Stimulated activated CD4-positive, alpha-beta T cell treated with anti-CD3 and anti-CD28 coated beads, Interleukin-12 subunit alpha, Interleukin-12 subunit beta, amount 100 ng/mL, for 4 hours (primary cell): ENCODE results near the gene LAMA2.

Experiments used
- DNase-seq: peaks from one replicate; pipeline ENCODE4 v3.0.0-alpha.2; 2020

The LAMA2 gene

DNA sequence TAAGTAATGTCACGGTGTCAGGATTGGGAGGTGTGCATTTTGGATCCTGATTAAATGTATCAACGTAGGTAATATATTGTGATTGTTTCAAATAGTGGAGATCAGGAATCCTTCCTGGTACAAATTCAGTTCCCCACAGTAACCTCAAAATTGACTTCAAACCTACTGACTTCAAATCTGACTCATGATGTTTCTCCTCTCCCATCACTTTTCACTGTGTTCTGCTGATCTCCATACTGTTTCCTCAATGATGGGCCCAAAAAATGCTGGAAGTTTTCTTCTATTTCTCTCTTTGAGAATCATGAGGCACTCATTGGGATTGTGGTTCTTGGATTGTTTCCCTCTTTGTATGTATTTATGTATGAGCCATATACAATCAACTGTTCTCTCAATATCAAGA, 35.9 kb downstream of the LAMA2 start:
- no peak for DNase-seq

DNA sequence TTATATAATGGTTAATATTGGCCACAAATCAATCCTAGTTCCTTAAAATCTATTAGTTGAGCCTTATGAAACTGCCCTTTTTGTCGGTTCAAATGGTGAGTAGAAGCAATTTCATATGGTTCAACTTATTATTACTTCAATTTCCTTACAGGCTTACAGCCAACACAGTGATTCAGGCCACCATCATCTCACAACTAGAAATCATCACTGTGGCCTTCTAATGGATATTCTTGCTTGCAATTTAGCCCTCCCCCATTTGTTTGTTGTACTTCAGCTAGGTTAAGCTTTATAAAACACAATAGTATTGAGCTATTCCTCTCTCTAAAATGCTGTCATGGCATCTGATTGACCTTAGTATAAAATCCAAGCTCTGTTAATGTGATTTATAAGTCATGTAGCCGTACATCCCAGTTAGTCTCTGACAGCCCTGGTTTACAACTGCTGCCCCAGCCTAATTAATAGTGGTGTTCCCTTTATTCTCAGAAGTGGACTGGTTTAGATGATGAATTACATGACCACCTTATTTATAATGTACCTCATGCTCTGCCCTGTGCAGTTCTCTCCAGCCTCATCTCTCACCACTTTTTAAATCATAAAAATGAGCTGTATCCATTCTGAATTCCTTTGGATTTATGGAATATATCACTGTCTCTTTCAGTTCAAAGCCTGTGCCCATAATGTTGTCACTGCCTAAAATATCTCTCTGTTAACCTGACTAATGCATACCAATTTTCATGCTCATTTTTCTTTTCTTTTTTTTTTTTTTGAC, 36.7 kb downstream of the LAMA2 start:
- DNase-seq = no peak

DNA sequence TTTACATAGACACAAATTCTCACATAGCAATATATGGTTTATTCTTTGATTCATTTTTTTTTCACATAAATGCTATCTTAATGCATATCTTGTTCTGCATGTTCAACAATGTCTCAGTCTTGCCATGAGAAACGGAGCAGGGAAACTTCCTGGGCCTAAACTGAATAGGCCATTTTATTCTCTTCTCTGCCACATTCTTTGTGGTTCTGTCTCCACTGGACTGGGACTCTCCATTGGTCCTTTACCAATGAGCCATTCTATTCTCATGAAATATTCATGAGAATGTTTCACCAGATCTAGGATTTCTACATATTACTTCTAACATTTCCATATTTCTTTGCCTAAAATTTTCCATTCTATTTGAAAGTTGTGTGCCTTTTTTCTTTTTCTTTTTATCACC, 42.8 kb downstream of the LAMA2 start:
- DNase-seq = no peak

DNA sequence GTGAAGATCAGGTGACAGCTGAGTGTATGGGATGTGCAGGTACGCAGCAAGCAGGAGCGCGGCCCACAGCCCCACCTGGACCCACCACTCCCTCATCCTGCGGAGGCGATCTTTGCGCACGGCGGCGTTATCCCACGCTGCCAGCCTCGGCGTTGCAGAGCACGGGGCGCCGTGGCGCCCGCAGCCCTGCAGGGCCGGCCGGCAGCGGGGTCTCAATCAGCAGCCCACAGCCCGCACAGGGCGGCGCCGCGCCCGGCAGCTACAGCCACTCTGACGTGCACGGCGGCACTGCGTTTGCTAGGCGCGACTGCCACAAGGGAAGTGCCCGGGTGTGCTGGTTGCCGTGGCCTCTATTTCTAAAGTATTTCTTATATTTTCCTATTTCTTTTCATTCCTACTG, 46.9 kb downstream of the LAMA2 start:
- DNase-seq = no peak

DNA sequence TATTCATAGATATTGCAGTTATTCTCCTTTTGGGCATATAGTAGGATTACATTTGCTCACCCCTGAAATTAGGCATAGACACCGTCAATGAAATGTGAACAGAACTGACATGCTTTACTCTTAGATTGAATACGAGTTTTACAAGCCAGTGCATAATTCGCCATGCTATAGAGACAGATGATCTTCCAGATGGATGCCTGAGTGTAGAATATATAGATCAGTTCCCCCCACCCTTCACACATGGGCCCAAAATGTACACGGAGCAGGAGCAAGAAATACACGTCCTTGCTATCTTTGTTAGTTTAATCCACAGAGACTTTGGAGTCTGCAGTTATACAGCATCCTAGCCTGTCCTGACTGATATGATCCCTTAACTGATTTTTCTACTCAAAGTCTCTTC, 47.4 kb downstream of the LAMA2 start:
- DNase-seq = no peak

DNA sequence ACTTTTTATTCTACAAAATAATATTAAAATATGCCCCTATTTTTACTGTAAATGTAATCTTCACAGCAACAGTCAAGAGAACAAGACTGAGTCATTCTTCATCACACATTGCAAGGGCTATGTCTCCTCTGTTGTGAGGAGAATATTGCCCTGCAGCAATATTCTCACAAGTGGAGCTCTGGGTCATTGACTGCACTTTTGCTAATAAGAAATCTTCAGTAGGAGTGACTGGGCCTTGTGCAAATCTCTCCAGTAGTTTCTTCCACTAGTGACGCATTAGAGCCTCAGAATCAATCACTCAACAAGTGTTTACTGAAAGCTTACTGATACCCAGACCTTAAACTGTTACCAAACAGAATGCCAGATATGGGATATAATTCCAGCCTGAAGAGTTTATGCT, 49.1 kb downstream of the LAMA2 start:
- DNase-seq = no peak

DNA sequence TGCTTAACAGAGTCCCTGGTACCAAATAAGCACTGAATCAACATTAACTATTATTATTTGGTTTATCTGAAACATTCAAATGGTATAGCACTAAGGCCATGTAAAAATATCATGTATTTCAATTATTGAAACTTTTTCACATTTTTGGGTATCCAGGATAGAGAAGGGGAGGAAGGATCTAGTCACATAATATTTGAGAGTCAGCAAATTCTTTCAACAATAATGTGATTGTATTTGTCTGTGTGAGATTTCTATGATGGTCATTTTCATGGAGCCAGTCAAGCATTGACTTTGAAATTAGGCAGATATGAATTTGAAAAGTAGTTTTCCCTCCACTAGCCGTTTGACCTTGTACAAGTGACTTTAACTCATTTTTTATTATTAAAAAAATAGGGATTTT, 67.9 kb downstream of the LAMA2 start:
- no peak for DNase-seq

DNA sequence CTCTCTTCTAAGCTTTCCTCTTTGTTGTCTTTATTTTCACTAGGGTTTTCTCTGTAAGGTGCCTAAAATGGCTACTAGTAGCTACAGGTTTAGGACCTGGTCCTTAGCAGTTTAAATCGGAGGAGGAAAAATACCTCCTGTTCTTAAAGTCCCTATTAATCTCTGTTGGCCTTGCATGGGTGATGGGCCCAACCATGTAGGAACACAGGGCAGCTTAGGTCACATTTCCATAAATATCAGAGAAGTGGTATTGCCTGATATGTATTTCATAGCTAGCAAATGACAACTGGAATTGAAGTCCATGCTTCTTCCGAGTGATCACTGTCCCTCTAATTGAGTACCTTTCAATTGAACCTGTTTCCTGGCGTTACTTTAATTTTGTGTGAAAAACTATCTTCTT, 70.0 kb downstream of the LAMA2 start:
- no peak for DNase-seq

DNA sequence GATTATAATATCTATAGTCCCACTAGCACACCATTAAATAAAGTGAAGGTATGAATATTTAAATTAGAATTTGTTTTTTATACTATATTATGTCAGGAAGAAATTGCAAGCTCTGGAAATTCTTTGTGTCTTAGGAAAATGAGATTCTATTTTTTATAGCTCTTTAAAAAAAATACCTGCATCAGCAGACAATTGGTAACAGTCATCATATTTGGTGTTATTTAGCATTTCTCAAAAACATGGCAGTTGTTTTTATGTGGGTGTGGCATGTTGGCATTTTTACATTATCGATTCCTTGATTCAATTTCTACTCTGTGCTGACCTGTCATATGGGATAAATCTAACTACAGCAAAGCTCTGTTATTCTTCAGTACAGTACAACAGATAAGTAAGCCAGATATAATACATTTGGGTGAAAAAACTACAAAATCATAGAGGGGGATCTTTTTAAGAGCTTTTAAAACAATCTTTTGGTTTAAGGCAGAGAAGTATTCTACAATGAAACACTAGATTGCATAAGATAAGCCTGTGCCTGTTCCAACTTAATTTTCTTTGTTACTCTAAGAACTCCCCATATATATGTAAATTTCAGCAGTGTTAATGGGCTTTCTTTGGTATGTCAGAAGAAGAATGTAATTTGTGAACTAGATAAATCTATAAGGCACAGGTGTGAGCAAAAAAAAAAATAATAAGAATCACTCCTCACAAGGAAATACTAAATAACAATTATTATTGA, 71.5 kb downstream of the LAMA2 start:
- DNase-seq = no peak

DNA sequence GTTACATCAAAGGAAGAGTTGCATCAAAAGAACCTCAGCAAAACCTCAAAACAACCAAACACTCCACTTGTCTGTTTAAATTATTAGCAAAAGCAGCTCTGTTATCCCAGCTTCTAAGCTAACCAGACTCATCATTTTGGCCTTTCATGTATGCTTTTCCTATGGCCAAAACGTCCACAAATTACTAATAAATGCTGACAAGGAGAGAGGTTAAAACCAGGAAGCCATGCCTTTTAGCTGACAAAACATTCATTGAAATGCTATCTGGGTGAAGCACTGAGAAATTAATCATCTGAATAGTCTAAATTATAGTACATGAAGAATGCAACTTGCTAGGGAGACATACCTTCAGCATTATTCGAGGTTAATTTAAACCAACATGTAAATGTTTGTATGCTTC, 80.6 kb downstream of the LAMA2 start:
- DNase-seq = no peak

DNA sequence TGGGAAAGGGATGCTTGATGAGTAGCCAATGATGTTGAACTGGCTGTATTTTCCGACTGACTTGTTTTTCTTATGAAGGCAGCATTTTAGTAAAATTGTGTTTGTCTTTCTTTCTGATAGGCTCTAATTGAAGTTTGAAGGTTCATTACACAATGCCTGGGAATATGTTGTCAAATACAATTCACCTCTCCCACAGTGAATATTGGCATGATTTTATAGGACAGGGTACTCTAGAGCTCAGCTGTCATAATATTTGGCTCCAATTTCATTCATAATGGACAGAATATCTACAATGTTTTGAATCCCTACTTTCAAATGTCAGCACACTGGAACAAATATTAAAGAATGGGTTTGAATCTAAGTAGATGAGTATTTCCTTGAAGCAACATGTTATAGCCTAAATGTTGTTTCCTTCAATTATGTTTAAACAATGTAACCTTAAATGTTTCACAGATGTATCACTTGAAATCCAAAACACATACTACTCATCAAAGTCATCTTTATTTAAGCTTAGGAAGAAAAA, 81.4 kb downstream of the LAMA2 start:
- DNase-seq = no peak

DNA sequence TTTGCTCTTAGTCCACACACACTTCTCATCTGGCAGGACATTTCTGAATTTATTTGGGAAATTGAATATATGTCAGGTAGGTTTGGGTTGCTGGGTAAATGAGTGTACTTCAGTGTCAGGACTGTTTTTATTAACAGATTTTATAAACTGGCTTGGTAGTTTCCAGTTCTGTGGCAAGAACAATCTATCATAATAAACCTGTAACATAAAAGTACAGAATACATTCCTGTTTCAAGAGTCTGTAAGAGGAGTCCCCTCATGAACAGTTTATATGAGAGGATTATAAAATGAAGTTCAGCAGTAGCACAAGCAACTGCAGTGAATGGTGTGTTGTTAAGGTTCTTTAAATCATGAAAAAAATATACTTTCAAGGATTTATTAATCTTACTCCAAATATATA, 81.8 kb downstream of the LAMA2 start:
- DNase-seq = no peak

DNA sequence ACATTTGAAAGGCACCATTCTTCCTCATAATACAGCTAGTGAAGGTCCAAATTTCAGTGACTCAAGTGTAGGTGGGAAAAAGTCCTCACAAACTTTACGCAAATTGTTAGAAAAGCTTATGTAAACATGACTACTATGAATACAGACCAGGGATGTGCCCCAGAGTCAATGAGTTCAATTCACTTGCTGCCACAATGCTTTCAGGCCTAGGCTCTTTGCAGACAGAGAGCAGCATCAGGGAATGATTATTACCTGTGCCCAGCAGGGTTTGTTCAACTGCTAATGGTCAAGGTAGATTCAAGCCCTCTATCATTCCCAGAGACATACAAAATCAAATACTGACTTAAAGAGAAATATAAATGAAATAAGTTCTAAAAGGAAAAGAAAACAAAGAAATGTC, 84.0 kb downstream of the LAMA2 start:
- no peak for DNase-seq

DNA sequence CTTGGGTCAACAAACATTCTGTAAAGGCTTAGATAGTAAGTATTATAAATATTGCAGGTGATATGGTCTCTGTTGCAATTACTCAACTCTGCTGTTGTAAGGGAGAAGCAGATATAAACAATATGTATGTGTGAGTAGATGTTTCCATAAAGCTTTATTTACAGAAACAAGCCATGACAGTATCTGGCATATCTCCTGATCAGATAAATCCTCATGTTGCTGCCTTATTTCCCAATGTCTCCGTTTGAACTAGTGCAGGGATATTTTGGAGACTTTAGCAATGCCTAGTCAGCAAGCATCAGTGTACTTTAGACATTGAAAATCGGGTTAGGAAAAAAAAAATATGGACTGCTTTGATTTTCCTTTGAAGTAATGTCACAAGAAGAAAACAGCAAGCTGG, 96.1 kb downstream of the LAMA2 start:
- DNase-seq = no peak

DNA sequence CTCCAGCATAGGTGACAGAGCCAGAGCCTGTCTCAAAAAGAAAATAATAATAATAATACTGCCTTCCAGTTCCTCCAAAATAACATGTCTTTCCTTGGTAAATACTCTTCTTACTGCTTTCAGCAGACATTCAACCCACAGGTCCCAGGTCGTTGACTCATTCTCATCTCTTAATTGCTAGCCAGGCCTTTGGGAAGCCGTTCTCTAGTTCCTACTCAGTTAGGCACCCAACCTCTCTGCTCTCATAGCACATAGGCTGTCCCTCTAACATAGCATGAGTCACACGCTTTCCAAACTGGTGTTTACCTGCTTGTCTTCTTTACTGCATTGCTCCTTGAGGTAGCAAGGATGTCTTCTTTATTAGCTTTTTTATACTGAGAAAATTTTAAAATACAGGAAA, 98.8 kb downstream of the LAMA2 start:
- DNase-seq = no peak

DNA sequence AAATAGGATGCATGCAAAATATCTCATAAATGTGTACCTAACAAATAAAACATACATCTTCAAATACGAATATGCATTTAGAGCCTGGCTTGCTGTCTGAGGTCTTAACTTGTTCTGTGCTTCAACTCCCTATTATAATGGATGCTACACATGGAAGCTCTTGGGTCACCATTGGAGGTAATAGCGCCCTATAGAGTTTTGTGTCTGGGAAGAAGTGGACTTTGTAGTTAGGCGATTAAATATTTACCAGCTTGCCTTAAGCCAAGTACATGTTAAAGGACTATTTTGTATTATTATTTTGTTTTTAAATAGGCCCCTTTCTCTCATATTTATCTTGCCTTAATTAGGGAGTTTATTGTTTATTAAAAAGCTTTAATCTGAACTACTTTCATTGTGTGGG, 107.4 kb downstream of the LAMA2 start:
- no peak for DNase-seq

DNA sequence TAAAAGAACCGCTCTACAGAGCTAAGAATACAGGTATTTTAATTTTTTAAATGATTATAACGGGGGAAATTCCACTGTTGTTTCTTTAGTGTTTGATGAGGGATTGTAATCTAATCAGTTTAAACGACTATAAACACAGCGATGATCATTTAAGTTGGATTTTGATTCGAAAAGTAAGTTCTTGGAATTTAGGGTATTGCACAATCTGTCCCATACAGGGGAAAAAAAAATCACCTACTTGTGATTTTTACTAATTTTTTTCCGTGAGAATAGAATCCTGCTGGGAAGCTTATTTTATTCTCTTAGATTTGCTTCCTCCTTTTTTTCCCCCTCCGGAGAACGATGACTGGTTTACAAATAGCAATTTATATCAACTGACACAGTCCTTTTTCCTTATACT, 108.0 kb downstream of the LAMA2 start:
- no peak for DNase-seq

DNA sequence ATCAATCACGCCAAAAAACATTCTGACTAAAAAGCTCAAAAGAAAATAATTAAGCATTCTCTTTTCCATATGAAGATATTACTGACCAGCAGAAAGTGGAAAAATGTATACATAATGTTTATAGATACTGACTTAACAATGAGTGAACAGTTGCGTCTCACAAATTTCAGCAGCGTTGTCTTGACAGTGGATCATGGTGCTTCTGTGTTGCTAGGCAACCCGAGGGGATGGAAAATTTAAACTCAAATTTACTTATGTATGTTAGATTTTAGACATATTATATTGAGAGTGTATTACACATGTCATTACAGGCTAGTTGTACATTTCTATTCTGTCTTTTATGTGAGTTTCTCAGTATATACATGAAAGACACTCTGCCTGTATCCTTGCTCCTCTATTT, 110.2 kb downstream of the LAMA2 start:
- DNase-seq = no peak

DNA sequence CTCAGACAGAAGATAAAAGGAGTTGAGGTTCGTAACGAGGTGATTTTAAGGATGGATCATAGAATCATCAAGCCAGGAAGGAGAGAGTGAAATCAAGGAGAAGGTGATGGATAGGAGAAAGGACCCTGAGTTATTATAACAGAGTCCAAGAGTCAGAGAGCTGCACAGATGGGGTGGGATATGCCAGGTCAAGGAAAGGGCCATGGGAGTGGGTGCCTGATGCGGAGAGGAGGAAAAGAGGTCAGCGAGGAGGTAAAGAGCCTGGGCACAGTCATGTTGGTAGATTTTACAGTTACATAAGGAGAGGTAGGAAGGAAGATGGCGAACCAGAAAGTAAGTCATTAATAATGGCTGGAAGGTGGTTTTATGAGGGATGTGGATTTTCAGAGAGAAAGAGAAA, 114.9 kb downstream of the LAMA2 start:
- DNase-seq = no peak

DNA sequence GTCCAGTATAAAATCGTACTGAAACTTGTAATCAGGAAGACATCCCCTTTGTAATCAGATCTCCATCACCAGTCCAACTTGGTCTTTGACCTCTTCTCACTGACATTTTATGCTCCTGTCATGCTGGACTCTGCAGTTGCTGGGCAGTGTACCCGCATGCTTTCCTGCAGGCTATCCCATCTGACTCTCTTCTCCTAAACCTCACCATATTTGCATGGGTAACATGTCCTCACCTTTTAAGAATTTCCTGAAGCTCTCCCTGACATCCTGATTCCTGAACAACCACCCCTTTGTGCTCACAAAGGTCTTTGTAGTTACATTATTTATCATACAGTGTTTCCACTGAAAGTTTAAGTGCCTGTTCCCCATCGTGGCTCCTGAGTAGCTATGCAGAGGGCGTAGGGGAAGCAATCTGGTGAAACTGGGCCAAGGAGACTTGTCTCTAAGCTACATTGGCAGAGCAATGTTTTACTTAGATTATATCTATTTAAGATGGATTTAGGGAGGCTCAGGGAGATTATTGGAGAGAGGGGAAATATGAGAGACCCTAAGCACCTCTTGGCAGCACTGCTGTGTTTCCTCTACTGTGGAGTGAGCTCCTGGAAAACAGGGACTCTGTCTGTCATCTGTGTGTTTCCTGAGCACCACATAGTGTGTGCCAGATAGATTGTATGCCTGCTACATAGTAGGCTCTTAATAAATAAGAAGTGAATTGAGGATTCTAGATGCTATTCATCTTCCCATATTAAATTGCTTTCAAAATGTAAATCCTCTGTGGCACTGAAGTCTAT, 124.0 kb downstream of the LAMA2 start:
- no peak for DNase-seq

DNA sequence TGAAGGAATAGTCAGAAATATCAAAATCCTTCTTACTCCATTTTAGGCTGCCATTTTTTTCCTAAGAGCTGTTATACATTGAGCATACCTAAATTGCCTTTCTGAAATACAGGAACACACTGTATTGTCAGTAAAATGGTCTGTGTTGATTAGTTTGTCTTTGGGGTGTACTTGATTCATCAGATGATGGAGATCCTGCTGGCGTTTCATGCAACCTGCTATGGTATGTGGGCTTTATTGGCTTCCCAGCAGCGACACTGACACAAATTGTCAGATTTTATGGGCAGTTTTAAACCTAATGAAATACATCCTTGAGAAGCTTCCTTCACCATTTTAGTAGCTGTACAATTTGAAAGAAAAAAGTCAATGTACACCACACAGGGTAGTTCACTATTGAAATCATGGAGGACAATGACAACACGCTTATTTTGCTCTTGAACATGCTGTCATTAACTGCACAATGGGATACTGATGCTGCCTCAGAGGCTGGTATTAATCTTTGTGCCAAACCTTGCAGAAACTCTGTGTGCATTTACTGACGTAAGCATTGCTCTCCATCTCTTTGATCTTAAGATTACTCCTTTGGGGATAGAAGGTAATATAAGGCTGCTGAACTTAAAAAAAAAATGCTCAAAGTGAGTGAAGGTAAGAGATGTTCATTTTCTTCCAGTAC, 124.9 kb downstream of the LAMA2 start:
- no peak for DNase-seq

DNA sequence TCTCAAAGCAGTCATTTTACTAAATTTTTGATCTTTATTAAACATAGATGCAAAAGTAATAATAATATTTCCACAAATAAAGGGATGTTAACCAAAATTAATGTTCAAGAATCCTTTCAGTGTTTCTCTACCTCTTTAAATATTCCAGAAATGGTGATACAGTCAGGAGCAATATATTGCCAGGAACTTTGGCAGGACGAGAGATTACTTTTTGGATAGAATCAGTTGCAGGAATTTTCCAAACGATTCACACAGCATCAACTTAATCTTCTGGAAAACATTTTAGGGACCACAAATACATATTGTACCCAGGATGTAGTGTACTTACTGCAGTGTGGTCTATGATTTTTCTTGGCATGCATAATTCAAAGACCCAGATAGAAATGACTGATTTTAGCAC, 125.7 kb downstream of the LAMA2 start:
- DNase-seq = no peak

DNA sequence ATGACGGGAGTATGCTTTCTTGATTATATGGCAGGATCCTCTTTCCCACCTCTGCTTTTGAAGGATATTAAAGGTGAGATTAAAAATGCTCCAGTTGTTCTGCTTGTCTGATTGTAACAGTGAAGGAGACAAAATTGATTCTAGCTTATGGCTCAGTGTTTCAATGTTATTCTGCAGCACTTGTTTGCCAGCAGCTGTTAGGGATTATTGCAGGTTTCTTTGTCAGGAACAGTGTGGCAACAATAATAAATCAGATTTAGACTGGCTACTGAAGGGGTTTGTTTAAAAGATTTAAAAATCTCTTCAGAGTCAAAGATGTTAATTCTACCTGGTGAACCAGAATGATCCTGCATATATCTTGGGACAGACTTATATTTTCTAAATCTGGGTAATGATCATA, 126.9 kb downstream of the LAMA2 start:
- no peak for DNase-seq
